DND-41 (cell line): ENCODE data around the gene PRTFDC1.

Experiments used
- CTCF ChIP-seq: IDR thresholded peaks from 2 replicates; pipeline ENCODE4 v1.5.1; 2012; ENCODE audit warnings: borderline replicate concordance, low read length, moderate library complexity, mild to moderate bottlenecking; ENCODE audit not compliant: poor library complexity, severe bottlenecking; ENCODE audit errors: extremely low read depth
- EZH2 ChIP-seq: IDR thresholded peaks from 3 replicates; pipeline ENCODE4 v1.6.1; 2012; ENCODE audit warnings: borderline replicate concordance, low read depth, mild to moderate bottlenecking, moderate library complexity, low read length, inconsistent platforms; ENCODE audit not compliant: severe bottlenecking

DNA sequence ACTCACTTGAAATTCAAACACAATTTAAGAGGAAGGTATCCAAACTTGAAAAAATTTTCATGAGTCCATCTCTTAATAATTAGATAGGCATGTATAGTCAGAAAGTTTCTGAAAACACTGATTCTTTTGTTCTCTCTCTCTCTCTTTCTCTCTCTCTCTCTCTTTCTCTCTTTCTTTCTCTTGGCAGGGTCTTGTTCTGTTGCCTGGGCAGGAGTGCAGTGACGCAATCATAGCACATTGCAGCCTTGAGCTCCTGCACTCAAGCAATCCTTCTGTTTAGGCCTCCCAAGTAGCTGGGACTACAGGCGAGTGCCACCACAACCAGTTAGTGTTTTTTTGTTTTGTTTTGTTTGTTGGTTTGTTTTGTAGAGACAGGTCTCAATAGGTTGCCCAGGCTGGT is 59.3 kb downstream of the PRTFDC1 start:
- TF ChIP-seq CTCF (no peak), EZH2 (no peak)
